Stimulated activated CD8-positive, alpha-beta memory T cell treated with anti-CD3 and anti-CD28 coated beads, Interleukin-15, amount 100 ng/mL, for 4 hours (primary cell): ENCODE results near the gene GUCY2D.
"Not testable (repeated sequence)": the region's sequence is repeated elsewhere in the genome, so short reads cannot be mapped to it uniquely, and the experiment has no call there.

ENCODE experiments used
- DNase-seq, 2 donors: peaks; one replicate each; pipeline ENCODE4 v3.0.0-alpha.2; 2020; ENCODE audit warnings: low read depth in 2 of 2

GUCY2D gene

GRCh38 chr17:8016632-8017424, 14.4 kb downstream of the GUCY2D start:
- DNase-seq = no peak

GRCh38 chr17:8018436-8018835, 16.0 kb downstream of the GUCY2D start:
- DNase-seq = no peak

- DNase-seq = no peak
Observed at GRCh38 chr17:8019166-8019565, 16.8 kb downstream of the GUCY2D start.

DNA sequence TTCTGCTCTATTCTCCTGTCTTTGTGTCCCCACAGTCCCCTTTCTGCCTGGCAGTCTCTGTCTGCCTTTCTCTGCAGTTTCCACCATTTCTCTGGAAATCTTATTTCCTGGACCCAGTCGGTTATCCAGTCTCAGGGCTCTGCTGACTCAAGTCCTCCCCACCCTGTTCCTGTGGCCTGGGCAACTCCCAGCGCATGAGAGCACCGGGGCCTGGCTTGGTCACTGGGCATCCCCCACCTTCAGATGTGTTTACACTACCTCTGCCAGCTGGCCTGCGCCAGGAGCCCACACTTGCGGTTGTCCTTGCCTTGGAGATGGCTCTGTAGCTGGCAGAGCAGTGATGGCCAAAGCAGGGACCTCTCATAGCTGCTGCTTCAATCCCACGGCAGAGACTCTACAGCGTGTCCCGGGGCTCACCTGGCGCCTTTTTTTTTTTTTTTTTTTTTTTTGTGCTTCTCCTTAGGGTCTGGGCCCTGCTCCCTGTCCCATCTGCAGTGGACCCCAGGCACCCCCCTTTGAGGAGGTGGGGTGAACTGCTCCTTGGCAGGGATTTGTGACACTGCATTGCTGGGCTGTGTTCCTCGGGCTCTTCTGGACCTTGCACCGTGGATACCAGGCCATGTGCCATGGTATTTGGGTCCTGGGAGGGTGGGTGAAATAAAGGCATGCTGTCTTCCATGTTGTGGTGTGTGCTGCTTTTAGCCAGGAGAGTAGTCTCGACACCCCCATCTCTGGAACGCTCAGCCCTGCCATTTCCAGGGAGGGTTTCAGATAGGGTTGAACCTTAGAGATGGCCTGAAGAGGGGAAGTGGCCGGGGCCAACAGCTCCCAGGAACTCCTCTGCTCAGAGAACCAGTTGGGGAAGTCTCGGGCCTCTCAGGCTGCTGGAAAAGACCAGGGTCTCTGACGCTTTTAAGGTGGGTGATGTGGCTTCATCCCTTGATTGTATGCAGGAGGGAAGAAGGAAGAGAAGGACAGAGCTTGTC, 17.5 kb downstream of the GUCY2D start:
- DNase-seq = no peak

GRCh38 chr17:8020776-8021564, 18.6 kb downstream of the GUCY2D start:
- DNase-seq = no peak

GRCh38 chr17:8021565-8022359, 19.3 kb downstream of the GUCY2D start:
- DNase-seq = no peak

DNA sequence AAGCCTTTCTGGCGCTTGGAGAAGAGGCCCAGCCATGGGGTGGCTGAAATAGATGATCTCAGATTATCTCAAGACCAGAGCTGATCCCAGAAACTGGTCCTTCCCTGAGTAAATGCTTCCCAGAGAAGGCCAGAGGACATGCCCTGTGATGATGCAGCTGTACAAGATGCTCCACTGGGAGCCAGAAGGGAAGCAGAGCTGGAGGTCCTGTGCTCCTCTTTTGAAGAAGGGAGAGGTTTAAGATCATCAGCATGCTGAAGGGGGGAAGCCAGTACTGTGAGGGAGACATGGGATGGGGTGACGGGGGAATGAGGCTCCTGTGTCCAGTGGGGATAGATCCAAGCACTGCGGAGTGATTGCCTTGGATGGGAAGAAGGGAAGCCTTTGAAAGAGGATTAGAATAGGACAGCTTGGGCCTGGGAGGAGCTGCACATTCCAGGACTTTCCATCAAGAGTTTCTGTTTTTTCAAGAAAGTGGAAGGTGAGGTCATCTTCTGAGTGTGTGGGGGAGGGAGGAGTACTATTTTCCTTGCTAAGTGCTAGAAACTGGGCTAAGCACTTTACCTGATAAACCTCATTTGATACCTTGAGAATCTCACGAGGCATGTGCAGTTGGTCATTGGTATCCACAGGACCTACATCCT, 20.1 kb downstream of the GUCY2D start:
- no peak for DNase-seq

- not testable (repeated sequence) for DNase-seq
Observed at GRCh38 chr17:8024161-8024560, 21.7 kb downstream of the GUCY2D start.

GRCh38 chr17:8025176-8025911, 22.9 kb downstream of the GUCY2D start:
- DNase-seq = no peak

- DNase-seq = no peak
Observed at GRCh38 chr17:8029121-8029520, 26.7 kb downstream of the GUCY2D start.

- no peak for DNase-seq
Observed at GRCh38 chr17:8031261-8031661, 28.8 kb downstream of the GUCY2D start.

- no peak for DNase-seq
Observed at GRCh38 chr17:8031950-8032349, 29.5 kb downstream of the GUCY2D start.

GRCh38 chr17:8032442-8032841, 30.0 kb downstream of the GUCY2D start:
- DNase-seq = no peak

- DNase-seq = no peak
Observed at GRCh38 chr17:8038954-8039610, 36.7 kb downstream of the GUCY2D start, which contains the start of gene ALOX15B. Gene ALOX15B (plus strand): TSS chr17:8039059. CDS start chr17:8039156, 97 bp downstream.

DNA sequence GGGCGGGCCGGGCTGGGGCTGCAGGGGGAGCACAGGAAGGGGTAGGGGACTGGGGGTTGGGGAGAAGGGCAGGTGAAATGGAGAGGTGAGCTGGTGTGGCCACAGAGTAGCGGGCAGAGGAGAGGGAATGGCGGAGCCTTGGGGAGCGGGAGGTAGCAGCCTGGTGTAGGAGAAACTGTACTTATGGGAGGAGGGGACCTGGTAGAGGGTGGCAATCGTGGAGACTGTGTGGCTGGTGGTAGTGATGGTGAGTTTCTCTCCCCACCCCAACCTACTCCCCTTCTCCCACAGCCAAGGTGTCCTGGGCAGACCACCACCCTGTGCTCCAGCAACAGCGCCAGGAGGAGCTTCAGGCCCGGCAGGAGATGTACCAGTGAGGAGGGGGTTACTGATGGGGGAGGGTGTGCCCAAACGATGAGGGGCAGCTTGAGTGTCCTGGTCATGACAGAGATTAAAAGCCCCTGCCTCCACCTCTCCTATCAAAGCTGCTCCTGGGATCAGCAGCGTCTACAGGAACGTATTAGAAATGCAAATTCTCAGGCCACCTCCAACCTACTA, 37.3 kb downstream of the GUCY2D start:
- DNase-seq = no peak

DNA sequence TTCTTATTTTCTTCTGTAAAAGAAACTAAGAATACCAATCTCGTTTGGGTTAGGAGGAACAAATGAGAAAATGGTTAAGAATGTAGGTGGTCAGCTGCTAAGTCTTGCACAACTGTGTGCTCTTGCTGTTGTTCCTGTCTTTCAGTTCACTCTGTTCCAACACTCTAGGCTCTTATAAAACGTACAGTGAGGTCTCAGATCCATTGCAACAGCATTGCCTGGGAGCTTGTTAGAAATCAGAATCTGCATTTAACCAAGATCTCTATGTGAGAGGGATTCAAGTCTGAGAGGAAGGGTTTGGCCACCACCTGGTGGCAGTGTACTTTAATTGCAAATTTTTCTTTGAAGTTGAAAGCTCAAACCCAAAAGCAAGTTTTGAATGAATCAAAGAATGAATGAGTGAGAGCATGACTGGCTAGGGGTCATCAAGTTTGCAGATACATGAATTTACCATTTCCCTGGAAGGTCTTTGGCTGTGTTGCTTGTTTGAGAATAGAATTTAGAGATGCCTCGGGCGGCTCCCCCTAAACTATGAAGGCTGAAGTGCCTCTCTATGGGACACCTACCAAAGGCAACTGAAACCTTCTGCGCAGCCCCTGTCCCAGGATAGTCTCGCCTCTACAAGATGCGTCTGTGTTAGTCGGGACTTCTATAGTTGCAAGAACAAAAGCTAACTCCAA, 39.0 kb downstream of the GUCY2D start:
- DNase-seq = no peak

- DNase-seq = no peak
Observed at GRCh38 chr17:8041979-8042378, 39.6 kb downstream of the GUCY2D start.
